ENCODE results near the gene BBS12. TPM values are rescaled to one million over a fixed set of nuclear protein-coding genes. Genes with fewer than 3 reads are reported as not detected.

Gene BBS12
- total RNA-seq, 6 experiments from 2014 or later, result 0.25 to 1.1 (median 0.65) TPM

DNA sequence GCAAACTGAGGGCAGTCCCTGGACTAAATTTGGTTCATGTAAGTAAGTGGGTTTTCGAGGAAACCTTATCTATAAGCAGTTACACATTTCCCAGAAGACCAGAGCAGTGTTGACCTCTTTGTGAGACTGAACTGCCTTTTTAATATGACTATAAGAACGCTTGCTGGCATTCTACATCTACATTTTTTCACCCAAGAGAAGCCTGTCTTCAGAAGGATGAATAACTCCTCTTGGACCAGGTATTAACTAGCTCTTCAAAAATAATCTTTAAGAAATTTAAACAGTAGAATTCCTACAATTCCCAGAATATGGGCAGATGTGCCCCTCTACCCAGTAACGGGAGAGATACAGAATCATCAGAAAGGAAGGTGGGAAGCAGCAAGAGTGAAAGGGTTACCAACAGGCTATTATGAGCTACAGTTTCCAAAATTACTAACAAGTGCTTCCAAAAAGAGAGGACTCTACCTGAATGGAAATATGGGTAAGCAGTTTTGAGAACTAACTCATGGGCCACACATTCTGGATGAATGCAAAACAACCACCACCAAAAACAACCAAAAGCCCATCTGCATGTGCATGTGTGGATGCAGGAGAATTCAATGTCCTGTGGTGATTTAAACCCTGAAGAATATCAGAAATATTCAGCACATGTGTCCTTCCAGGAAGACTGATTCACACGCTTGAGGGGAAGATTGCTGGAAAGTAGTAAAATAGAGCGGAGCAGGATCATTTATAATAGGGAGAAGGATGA lies 17.4 kb downstream of the BBS12 start:
- Histone ChIP-seq H3K9me3 (no peaks in the 10 kb centered on the region), H3K27ac (no peak overlapping the region), H3K27me3 (no peaks in the 10 kb centered on the region), H3K4me3 (no peak overlapping the region), H3K4me1 (no peaks in the 10 kb centered on the region), H3K36me3 (no peaks in the 10 kb centered on the region)
- intact Hi-C loops (cut with DNase I), result loop anchor here (10.0 kb wide), 2 partner anchors 175 to 185 kb away; partner anchors contain the start of gene NUDT6 (in 1 of the 2)
- DNase-seq, result no peak
- no peak for ATAC-seq
- TF ChIP-seq POLR2A (IDR thresholded peaks at IDR 0.05), result no peak
- TF ChIP-seq, protein P1, sequence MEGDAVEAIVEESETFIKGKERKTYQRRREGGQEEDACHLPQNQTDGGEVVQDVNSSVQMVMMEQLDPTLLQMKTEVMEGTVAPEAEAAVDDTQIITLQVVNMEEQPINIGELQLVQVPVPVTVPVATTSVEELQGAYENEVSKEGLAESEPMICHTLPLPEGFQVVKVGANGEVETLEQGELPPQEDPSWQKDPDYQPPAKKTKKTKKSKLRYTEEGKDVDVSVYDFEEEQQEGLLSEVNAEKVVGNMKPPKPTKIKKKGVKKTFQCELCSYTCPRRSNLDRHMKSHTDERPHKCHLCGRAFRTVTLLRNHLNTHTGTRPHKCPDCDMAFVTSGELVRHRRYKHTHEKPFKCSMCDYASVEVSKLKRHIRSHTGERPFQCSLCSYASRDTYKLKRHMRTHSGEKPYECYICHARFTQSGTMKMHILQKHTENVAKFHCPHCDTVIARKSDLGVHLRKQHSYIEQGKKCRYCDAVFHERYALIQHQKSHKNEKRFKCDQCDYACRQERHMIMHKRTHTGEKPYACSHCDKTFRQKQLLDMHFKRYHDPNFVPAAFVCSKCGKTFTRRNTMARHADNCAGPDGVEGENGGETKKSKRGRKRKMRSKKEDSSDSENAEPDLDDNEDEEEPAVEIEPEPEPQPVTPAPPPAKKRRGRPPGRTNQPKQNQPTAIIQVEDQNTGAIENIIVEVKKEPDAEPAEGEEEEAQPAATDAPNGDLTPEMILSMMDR (IDR thresholded peaks at IDR 0.05), result no peak
- WGBS (ENCODE audit: insufficient coverage, low coverage, low lambda C conversion rate, missing lambda C conversion rate), result 68% methylated on average over 5 of the region's 5 CpGs

DNA sequence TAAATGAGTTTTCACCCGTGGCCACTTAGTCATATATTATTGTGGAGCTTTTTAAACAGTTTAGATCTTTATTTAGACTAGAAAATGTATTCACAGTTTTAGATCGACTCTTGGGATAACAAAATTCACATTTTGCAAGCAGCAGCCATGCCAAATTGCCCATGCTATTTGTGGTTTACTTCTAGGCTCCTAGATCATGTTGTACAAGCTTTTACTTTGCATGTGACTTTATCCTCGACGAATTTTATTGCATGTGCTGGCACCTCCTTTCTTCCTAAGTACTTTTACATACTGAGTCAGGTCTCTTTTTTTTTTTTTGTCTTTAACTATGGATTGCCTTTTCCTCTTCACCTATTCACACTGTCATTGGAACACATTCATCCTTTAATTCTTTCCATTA lies 23.2 kb downstream of the BBS12 start:
- intact Hi-C loops (cut with DNase I), result loop anchor here in 1 of 2 donors (10.0 kb wide), 1 partner anchor 169 kb away; the partner anchor contains the start of gene NUDT6
- H3K9me3 ChIP-seq, result no peaks in the 10 kb centered on the region
- H3K27ac ChIP-seq, result no peak overlapping the region
- no peak for DNase-seq
- WGBS (ENCODE audit: insufficient coverage, low coverage, low lambda C conversion rate, missing lambda C conversion rate), result 36% methylated on average over 4 of the region's 4 CpGs
- H3K36me3 ChIP-seq, result no peaks in the 10 kb centered on the region
- H3K4me3 ChIP-seq, result no peak overlapping the region
- no peak for ATAC-seq
- no peak for TF ChIP-seq POLR2A (IDR thresholded peaks at IDR 0.05)
- TF ChIP-seq, protein P1 (IDR thresholded peaks at IDR 0.05), result no peak
- no peaks in the 10 kb centered on the region for H3K27me3 ChIP-seq
- peaks cover 0 to 4% (median 0%) of the 10 kb centered on the region in 4 donors for H3K4me1 ChIP-seq

DNA sequence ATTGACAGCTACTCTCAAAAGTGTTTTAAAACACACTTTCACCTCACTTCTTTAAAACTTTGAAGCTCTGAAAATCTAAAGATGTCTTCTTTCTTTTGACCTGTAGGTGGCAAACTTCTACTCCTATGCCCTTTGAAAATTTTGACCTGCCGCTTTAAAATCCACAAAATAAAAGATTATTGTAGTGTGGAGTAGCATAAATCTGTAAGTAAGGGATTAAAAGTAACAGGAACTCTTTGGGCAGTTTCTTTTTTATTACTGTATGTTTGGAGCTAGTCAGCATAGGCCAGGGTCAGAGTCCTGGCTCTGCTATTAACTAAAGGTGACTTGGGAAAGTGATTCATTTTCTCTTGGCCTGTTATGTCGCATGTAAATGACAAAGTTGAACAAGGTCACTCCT lies 25.5 kb downstream of the BBS12 start:
- TF ChIP-seq POLR2A (IDR thresholded peaks at IDR 0.05), result no peak
- TF ChIP-seq, protein P1 (IDR thresholded peaks at IDR 0.05), result peak; percentile 68 to 80 (median 77)
- ATAC-seq (peak; percentile 64 to 80 (median 76)), DNase-seq (no peak)
- H3K9me3 ChIP-seq, result no peaks in the 10 kb centered on the region
- H3K4me1 ChIP-seq, result peaks cover 0 to 5% (median 2%) of the 10 kb centered on the region in 4 donors
- intact Hi-C loops (cut with DNase I), result loop anchor here in 1 of 2 donors (10.0 kb wide), 1 partner anchor 167 kb away; the partner anchor contains the start of gene NUDT6
- 13% methylated on average over 2 of the region's 2 CpGs for WGBS (ENCODE audit: insufficient coverage, low coverage, low lambda C conversion rate, missing lambda C conversion rate)
- no peaks in the 10 kb centered on the region for H3K27me3 ChIP-seq
- no peak overlapping the region for H3K4me3 ChIP-seq
- no peak overlapping the region for H3K27ac ChIP-seq
- H3K36me3 ChIP-seq, result no peaks in the 10 kb centered on the region

DNA sequence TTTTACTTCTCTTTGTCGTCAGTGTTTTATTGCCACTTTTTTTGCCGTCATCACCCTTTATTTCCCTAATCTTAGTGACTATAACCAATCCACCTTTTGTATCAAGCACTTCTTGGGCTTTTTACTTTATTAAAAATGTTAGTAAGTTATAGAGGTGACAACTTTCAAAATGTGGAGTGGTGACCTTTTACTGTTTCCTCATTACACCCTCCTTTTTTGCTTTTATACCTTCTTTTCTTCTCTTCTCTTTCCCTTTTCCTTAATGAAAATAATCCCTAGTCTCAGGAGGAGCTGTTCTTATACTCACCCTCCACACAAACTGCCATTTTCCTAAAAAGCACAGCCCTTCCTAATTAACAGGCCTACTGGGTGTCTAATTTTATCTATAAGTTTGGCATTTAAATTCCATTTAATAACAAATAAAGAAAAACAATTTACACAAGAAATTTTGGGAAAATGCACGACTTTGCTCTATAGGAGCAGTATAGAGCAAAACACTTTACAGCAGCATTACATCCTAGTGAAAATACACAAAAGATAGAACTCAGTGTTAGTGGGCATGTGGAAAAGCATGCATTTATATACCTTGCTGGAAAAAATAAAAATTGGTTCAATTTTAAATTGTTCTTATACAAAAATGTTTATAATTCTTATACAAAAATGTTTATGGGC lies 27.3 kb downstream of the BBS12 start:
- peaks cover 0 to 10% (median 5%) of the 10 kb centered on the region in 4 donors for H3K4me1 ChIP-seq
- no peak for TF ChIP-seq POLR2A (IDR thresholded peaks at IDR 0.05)
- TF ChIP-seq, protein P1 (IDR thresholded peaks at IDR 0.05), result no peak
- DNase-seq (no peak), ATAC-seq (no peak)
- WGBS (ENCODE audit: insufficient coverage, low coverage, low lambda C conversion rate, missing lambda C conversion rate), result 78% methylated on average over 3 of the region's 3 CpGs
- intact Hi-C loops (cut with DNase I), result loop anchor here in 1 of 2 donors (10.0 kb wide), 1 partner anchor 165 kb away; the partner anchor contains the start of gene NUDT6
- H3K27ac ChIP-seq, result no peak overlapping the region
- no peaks in the 10 kb centered on the region for H3K36me3 ChIP-seq
- H3K9me3 ChIP-seq, result no peaks in the 10 kb centered on the region
- H3K4me3 ChIP-seq, result no peak overlapping the region
- no peaks in the 10 kb centered on the region for H3K27me3 ChIP-seq
